H1 (cell line): ENCODE data around the gene PCDHGB5. TPM values are rescaled to one million over a fixed set of nuclear protein-coding genes. Genes with fewer than 3 reads are reported as not detected.

Source experiments
- CTCF ChIA-PET: fragments of 300-600 bp; sonication (Branson Sonifier 250); formaldehyde crosslinking; loops from one replicate; lab custom pipeline; 2021; ENCODE audit not compliant: partially characterized antibody; lab: Charles Lee
- POLR2A ChIA-PET: fragments of 300-600 bp; sonication (Branson Sonifier 250); formaldehyde crosslinking; loops from one replicate; lab custom pipeline; 2021; ENCODE audit warnings: inconsistent platforms; ENCODE audit not compliant: partially characterized antibody; lab: Charles Lee
- DNase-seq, 2 experiments: peaks; one replicate each; pipeline versions ENCODE4 v3.0.0 to v3.0.0-alpha.2; 2010 to 2022; ENCODE audit warnings: low spot score in 2 of 2, low read depth in 1 of 2, mixed read lengths in 1 of 2
- FAIRE-seq: peaks from 2 replicates; lab custom pipeline; 2011; peaks lifted over from hg19 to GRCh38; lab: Jason Lieb, UNC
- H2AFZ ChIP-seq: 2 replicates; pipeline ENCODE4 v1.8.1; 2012; ENCODE audit warnings: low read length, inconsistent platforms
- H2AK5ac ChIP-seq: 2 replicates; pipeline ENCODE4 v1.6.1; 2013; ENCODE audit warnings: low read depth, low read length
- H2BK120ac ChIP-seq: replicated peaks from 2 replicates; pipeline ENCODE3; 2013; ENCODE audit warnings: low read depth, low read length, inconsistent platforms
- H2BK12ac ChIP-seq: 2 replicates; pipeline ENCODE4 v1.6.1; 2013; ENCODE audit warnings: low read depth, low read length
- H2BK15ac ChIP-seq: 2 replicates; pipeline ENCODE4 v1.6.1; 2013; ENCODE audit warnings: low read length
- H2BK20ac ChIP-seq: 2 replicates; pipeline ENCODE4 v1.6.1; 2013; ENCODE audit warnings: low read length
- H2BK5ac ChIP-seq: 2 replicates; pipeline ENCODE4 v1.6.1; 2013; ENCODE audit warnings: low read depth, low read length
- H3K14ac ChIP-seq: 2 replicates; pipeline ENCODE4 v1.6.1; 2013; ENCODE audit warnings: inconsistent platforms; ENCODE audit not compliant: insufficient read length
- H3K18ac ChIP-seq: 2 replicates; pipeline ENCODE4 v1.6.1; 2013; ENCODE audit warnings: low read length; ENCODE audit errors: extremely low read depth
- H3K23ac ChIP-seq: 2 replicates; pipeline ENCODE4 v1.6.1; 2013; ENCODE audit warnings: inconsistent platforms; ENCODE audit not compliant: insufficient read length
- H3K23me2 ChIP-seq: 2 replicates; pipeline ENCODE4 v1.6.1; 2013; ENCODE audit warnings: low read depth, low read length
- H3K27ac ChIP-seq: 2 replicates; pipeline ENCODE4 v1.6.1; 2011; ENCODE audit warnings: low read depth, low read length, inconsistent platforms
- H3K27me3 ChIP-seq, 4 experiments: replicated peaks in 1 of 4; 1 replicate in 1 of 4; 2 replicates in 3 of 4; pipeline versions ENCODE4 v1.6.1 to v1.8.1; 2011 to 2013; ENCODE audit warnings: low read length in 3 of 4, mild to moderate bottlenecking in 3 of 4, inconsistent platforms in 2 of 4, mixed read lengths in 2 of 4, moderate library complexity in 1 of 4; ENCODE audit not compliant: control insufficient read depth in 3 of 4, insufficient read depth in 3 of 4; ENCODE audit errors: extremely low read depth in 1 of 4
- H3K36me3 ChIP-seq, 4 experiments: 2 replicates each; pipeline versions ENCODE4 v1.6.1 to v1.8.1; 2011 to 2013; ENCODE audit warnings: mild to moderate bottlenecking in 4 of 4, low read length in 3 of 4, moderate library complexity in 2 of 4, control low read depth in 1 of 4, inconsistent platforms in 1 of 4; ENCODE audit not compliant: insufficient read depth in 4 of 4, control insufficient read depth in 2 of 4
- H3K4ac ChIP-seq: replicated peaks from 2 replicates; pipeline ENCODE3; 2013; ENCODE audit warnings: low read length, low read depth, mixed read lengths, inconsistent platforms; ENCODE audit not compliant: insufficient read length
- H3K4me1 ChIP-seq, 4 experiments: replicated peaks in 1 of 4; 1 replicate in 1 of 4; 2 replicates in 3 of 4; pipeline versions ENCODE4 v1.6.1 to v1.8.1; 2011 to 2013; ENCODE audit warnings: low read length in 3 of 4, inconsistent platforms in 2 of 4, mixed read lengths in 1 of 4; ENCODE audit not compliant: insufficient read depth in 4 of 4, control insufficient read depth in 3 of 4
- H3K4me2 ChIP-seq, 2 experiments: 2 replicates each; pipeline versions ENCODE4 v1.6.1 to v1.8.1; 2011 to 2013; ENCODE audit warnings: low read depth in 2 of 2, low read length in 2 of 2, control low read depth in 1 of 2, inconsistent platforms in 1 of 2, mild to moderate bottlenecking in 1 of 2; ENCODE audit not compliant: insufficient read depth in 1 of 2
- H3K4me3 ChIP-seq, 4 experiments: fragments of 200-600, 300-600 bp in 1 of 4; sonication (generic), shearing (Covaris generic), sonication (Bioruptor Twin) in 1 of 4; 2 replicates each; pipeline versions ENCODE4 v1.5.1 to v1.8.1; 2011 to 2016; ENCODE audit warnings: low read length in 4 of 4, low read depth in 3 of 4, control low read depth in 2 of 4, inconsistent platforms in 2 of 4, mild to moderate bottlenecking in 2 of 4, mixed read lengths in 1 of 4, moderate library complexity in 1 of 4; ENCODE audit not compliant: insufficient read depth in 2 of 4; ENCODE audit errors: extremely low read depth in 1 of 4
- H3K56ac ChIP-seq: replicated peaks from 2 replicates; pipeline ENCODE3; 2013; ENCODE audit warnings: low read depth, mild to moderate bottlenecking, mixed read lengths, low read length, inconsistent platforms; ENCODE audit not compliant: insufficient read length
- H3K79me1 ChIP-seq: 2 replicates; pipeline ENCODE4 v1.6.1; 2013; ENCODE audit warnings: low read depth, low read length, control low read depth
- H3K79me2 ChIP-seq, 2 experiments: 2 replicates each; pipeline versions ENCODE4 v1.6.1 to v1.8.1; 2012 to 2013; ENCODE audit warnings: low read length in 2 of 2, mild to moderate bottlenecking in 2 of 2, inconsistent platforms in 1 of 2; ENCODE audit not compliant: insufficient read depth in 2 of 2, control insufficient read depth in 1 of 2
- H3K9ac ChIP-seq, 4 experiments: replicated peaks in 1 of 4; 1 replicate in 1 of 4; 2 replicates in 3 of 4; pipeline versions ENCODE4 v1.6.1 to v1.8.1; 2011 to 2013; ENCODE audit warnings: low read depth in 3 of 4, low read length in 3 of 4, control low read depth in 2 of 4, mild to moderate bottlenecking in 2 of 4, moderate library complexity in 2 of 4, inconsistent platforms in 1 of 4; ENCODE audit errors: extremely low read depth in 1 of 4
- H3K9me3 ChIP-seq, 2 experiments: 2 replicates each; pipeline versions ENCODE4 v1.6.1 to v1.8.1; 2012 to 2013; ENCODE audit warnings: mild to moderate bottlenecking in 2 of 2, moderate library complexity in 2 of 2, control low read depth in 1 of 2, inconsistent platforms in 1 of 2, low read depth in 1 of 2, low read length in 1 of 2, mixed read lengths in 1 of 2; ENCODE audit not compliant: insufficient read depth in 2 of 2
- H4K20me1 ChIP-seq, 2 experiments: replicated peaks in 1 of 2; 2 replicates each; pipeline versions ENCODE3 to v1.8.1; 2011 to 2013; ENCODE audit warnings: inconsistent platforms in 2 of 2, low read length in 2 of 2, mild to moderate bottlenecking in 1 of 2; ENCODE audit not compliant: insufficient read depth in 2 of 2, control insufficient read depth in 1 of 2
- H4K5ac ChIP-seq: 2 replicates; pipeline ENCODE4 v1.6.1; 2013; ENCODE audit warnings: low read length, low read depth, mixed read lengths, inconsistent platforms; ENCODE audit not compliant: insufficient read length
- H4K8ac ChIP-seq: 2 replicates; pipeline ENCODE4 v1.8.0; 2013; ENCODE audit warnings: mild to moderate bottlenecking, moderate library complexity, low read length, inconsistent platforms; ENCODE audit not compliant: insufficient read depth; ENCODE audit errors: extremely low read depth
- H4K91ac ChIP-seq: replicated peaks from 2 replicates; pipeline ENCODE3; 2013; ENCODE audit warnings: low read length, mixed read lengths, inconsistent platforms; ENCODE audit not compliant: insufficient read length
- GTF2F1 ChIP-seq: IDR thresholded peaks from 2 replicates; pipeline ENCODE4 v1.6.1; 2012; ENCODE audit warnings: low read depth, low read length, improper control_type of control experiment, borderline replicate concordance
- WGBS, 2 experiments: shearing (Covaris generic) in 1 of 2; methylation state at CpG; one replicate each; pipeline versions ENCODE4 v1.1.6 to v1.1.7; 2013 to 2015; ENCODE audit warnings: low lambda C conversion rate in 2 of 2, mixed read lengths in 2 of 2, inconsistent platforms in 1 of 2, low coverage in 1 of 2, missing lambda C conversion rate in 1 of 2; ENCODE audit not compliant: insufficient replicate concordance in 2 of 2, insufficient coverage in 1 of 2, insufficient read length in 1 of 2; ENCODE audit errors: extremely low coverage in 1 of 2, missing lambda C conversion rate in 1 of 2; 5-methylcytosine and 5-hydroxymethylcytosine counted together
- polyA plus RNA-seq, 7 experiments: library from polyadenylated mRNA; depleted of rRNA in 3 of 7; stranded (reverse) in 5 of 7; unstranded in 2 of 7; fragments of >200 nt in 5 of 7; fragments of 200-250 nt in 2 of 7; gene quantifications; 1 replicate in 5 of 7; 2 replicates in 1 of 7; 4 replicates in 1 of 7; pipeline versions ENCODE4 v1.2.1 to v1.2.3, GENCODE V29; 2011 to 2013; ENCODE audit warnings: missing spikeins in 2 of 7, mixed read lengths in 2 of 7
- total RNA-seq: library from RNA; stranded (reverse); fragmentation: NEBNext Ultra II Directional; extraction: Animal tissue kit (Norgen Biotek cat#: 25700); gene quantifications from 2 replicates; pipeline ENCODE4 v1.2.1, GENCODE V29; 2021

Gene PCDHGB5
- total and polyA plus RNA-seq, 2 of the 8 experiments (the other 6 are each of a cell fraction or from before 2014, with no cell fraction given), result 1.1 to 2.6 TPM

DNA sequence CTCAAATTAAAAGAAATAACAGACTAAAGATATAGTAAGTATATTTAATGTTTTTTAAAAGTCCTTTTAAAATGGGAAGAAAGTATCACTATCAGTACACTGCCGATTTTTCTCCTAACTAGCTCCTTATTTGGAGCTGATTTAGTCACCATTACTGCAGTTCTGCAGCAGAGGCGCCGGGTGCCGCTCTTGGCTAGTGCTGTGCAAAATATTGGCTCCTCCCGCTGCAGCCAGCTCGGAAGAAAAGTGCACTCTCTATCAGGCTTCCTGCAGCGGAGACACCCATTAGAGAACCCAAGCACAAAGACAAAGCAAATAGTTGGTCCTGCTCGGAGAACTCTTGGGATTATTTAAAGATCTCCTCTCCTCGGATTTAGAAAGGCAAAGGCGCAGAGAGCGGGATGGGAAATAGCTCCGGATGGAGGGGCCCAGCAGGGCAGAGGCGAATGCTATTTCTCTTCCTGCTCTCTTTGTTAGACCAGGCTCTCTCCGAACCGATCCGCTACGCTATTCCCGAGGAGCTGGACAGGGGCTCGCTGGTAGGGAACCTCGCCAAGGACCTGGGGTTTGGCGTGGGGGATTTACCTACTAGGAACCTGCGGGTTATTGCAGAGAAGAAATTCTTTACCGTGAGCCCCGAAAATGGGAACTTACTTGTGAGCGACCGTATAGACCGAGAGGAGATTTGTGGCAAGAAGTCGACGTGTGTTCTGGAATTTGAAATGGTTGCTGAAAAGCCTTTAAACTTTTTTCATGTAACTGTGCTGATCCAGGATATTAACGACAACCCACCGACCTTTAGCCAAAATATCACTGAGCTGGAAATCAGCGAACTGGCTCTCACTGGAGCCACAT is 27.5 kb upstream of the PCDHGB5 start, which contains the start of gene PCDHGB3:
Gene PCDHGB3 (plus strand): TSS at position 249 of the 855 bp plus-strand sequence. CDS start 153 bp downstream, at position 402.
- Histone ChIP-seq H2AFZ (no peak within 1 kb of the TSS), H3K79me1 (no peaks in the 10 kb centered on the region), H2BK5ac (no peak within 1 kb of the TSS), H3K23ac (no peak within 1 kb of the TSS), H3K23me2 (no peaks in the 10 kb centered on the region), H4K20me1 (no peaks in the 10 kb centered on the region), H3K56ac (no peak within 1 kb of the TSS), H3K27me3 (no peaks in the 10 kb centered on the region), H3K14ac (no peak within 1 kb of the TSS), H3K4me1 (no peaks in the 10 kb centered on the region), H3K36me3 (peaks cover 0 to 3% (median 0%) of the 10 kb centered on the region in 4 experiments; a peak in 2 of 8 replicates), H3K9me3 (peaks cover 42 to 55% of the 10 kb centered on the region in 2 experiments), H2BK15ac (no peak within 1 kb of the TSS), H3K4ac (no peak within 1 kb of the TSS), H3K27ac (no peak within 1 kb of the TSS), H2BK12ac (no peak within 1 kb of the TSS), H2AK5ac (no peak within 1 kb of the TSS), H2BK120ac (no peak within 1 kb of the TSS), H3K4me3 (no peak within 1 kb of the TSS), H3K4me2 (no peak within 1 kb of the TSS), H4K8ac (no peak within 1 kb of the TSS), H4K5ac (no peak within 1 kb of the TSS), H4K91ac (no peak within 1 kb of the TSS), H3K79me2 (no peaks in the 10 kb centered on the region), H3K18ac (no peak within 1 kb of the TSS), H3K9ac (no peak within 1 kb of the TSS), H2BK20ac (no peak within 1 kb of the TSS)
- FAIRE-seq (no peak), DNase-seq (no peak)
- POLR2A ChIA-PET, result interaction anchor here (1.1 to 1.6 kb wide), 2 partner anchors 17 to 276 kb away, joined by 3 to 4 read pairs; partner anchors contain the start of genes PCDHB2 and PCDHGB4
- WGBS, 2 experiments, result 89% methylated on average over 32 of the region's 32 CpGs; no CpG with 5 or more reads in 1 of the 2 experiments
- CTCF ChIA-PET, result interaction anchor here (0.6 to 3.7 kb wide), 34 partner anchors 8 to 591 kb away, joined by 3 to 27 read pairs (median 4); partner anchors contain the start of genes PCDHB10, PCDHB14, PCDHB4 and PCDHGA10
- no peak for TF ChIP-seq GTF2F1
